ENCODE results near the gene DNAH6.

DNAH6 gene

GRCh38 chr2:84830095-84830494 is 313.8 kb downstream of the DNAH6 start:
- DNase-seq (ENCODE audit: low read depth, low spot score), result no peak
- no peak overlapping the region for H3K4me3 ChIP-seq (ENCODE audit: low read depth, low read length)
- TF ChIP-seq CTCF (IDR thresholded peaks at IDR 0.05; ENCODE audit: low read depth, low read length), result no peak
- in situ Hi-C loops (cut with HindIII; ENCODE audit: low sequenced_read_pairs), result no loop called here

GRCh38 chr2:84830758-84831500 is 314.6 kb downstream of the DNAH6 start:
- no peak for DNase-seq (ENCODE audit: low read depth, low spot score)
- in situ Hi-C loops (cut with HindIII; ENCODE audit: low sequenced_read_pairs), result no loop called here
- no peak for TF ChIP-seq CTCF (IDR thresholded peaks at IDR 0.05; ENCODE audit: low read depth, low read length)
- H3K4me3 ChIP-seq (ENCODE audit: low read depth, low read length), result no peak overlapping the region

GRCh38 chr2:84832772-84833461 is 316.6 kb downstream of the DNAH6 start:
- no peak overlapping the region for H3K4me3 ChIP-seq (ENCODE audit: low read depth, low read length)
- no peak for DNase-seq (ENCODE audit: low read depth, low spot score)
- TF ChIP-seq CTCF (IDR thresholded peaks at IDR 0.05; ENCODE audit: low read depth, low read length), result no peak
- in situ Hi-C loops (cut with HindIII; ENCODE audit: low sequenced_read_pairs), result no loop called here

- no peak overlapping the region for H3K4me3 ChIP-seq (ENCODE audit: low read depth, low read length)
- DNase-seq (ENCODE audit: low read depth, low spot score), result no peak
- TF ChIP-seq CTCF (IDR thresholded peaks at IDR 0.05; ENCODE audit: low read depth, low read length), result no peak
- in situ Hi-C loops (cut with HindIII; ENCODE audit: low sequenced_read_pairs), result no loop called here
Observed at GRCh38 chr2:84833481-84834150, 317.3 kb downstream of the DNAH6 start.

- in situ Hi-C loops (cut with HindIII; ENCODE audit: low sequenced_read_pairs), result no loop called here
- DNase-seq (ENCODE audit: low read depth, low spot score), result no peak
- TF ChIP-seq CTCF (IDR thresholded peaks at IDR 0.05; ENCODE audit: low read depth, low read length), result no peak
- H3K4me3 ChIP-seq (ENCODE audit: low read depth, low read length), result no peak overlapping the region
Observed at GRCh38 chr2:84836215-84836614, 319.9 kb downstream of the DNAH6 start.

DNA sequence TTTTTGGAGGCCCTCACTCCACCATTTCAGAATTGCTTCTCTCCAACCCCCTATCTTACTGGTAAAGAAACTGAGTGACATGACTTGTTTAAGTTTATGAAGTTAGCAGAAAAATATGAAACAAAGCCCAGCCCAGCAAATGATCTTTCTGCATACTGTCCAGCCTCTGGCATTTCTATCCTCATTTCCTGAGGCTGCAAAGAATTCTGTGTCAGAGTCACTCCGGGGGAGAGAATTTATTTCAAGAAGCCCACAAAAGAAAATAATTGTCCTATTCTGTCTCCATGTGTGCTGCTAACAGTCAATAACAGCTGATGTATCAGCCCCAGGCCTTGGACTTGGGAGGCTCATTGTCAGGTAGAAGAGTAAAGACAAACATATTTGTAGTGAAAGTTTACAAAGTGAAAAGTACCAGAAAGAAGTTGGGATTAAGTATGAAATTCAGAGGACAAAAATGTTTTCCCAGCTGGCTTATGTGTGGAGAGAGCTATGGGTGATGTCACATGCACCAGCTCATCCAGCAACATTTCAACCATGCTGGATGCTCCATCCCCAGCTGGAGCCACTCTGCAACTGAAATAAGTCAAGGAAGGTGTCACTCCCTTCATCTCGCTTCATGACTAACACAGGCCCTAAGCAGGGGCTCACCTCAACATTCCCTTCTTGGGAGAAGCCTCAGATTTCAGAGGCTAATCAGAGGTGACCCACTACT is 322.3 kb downstream of the DNAH6 start:
- no peak for TF ChIP-seq CTCF (IDR thresholded peaks at IDR 0.05; ENCODE audit: low read depth, low read length)
- no peak overlapping the region for H3K4me3 ChIP-seq (ENCODE audit: low read depth, low read length)
- DNase-seq (ENCODE audit: low read depth, low spot score), result peak; percentile 18
- in situ Hi-C loops (cut with HindIII; ENCODE audit: low sequenced_read_pairs), result no loop called here
